WERI-Rb-1 (cell line): Measurements from ENCODE around the gene NEK6.

ENCODE experiments used
- DNase-seq: peaks from one replicate; pipeline ENCODE4 v3.0.0-alpha.2; 2020
- H3K27ac ChIP-seq: fragments of 250-450 bp; sonication (Bioruptor Pico); 2 replicates; pipeline ENCODE4 v1.5.1; 2020; ENCODE audit warnings: mild to moderate bottlenecking, moderate library complexity
- H3K27me3 ChIP-seq: fragments of 250-450 bp; sonication (Bioruptor Pico); 2 replicates; pipeline ENCODE4 v1.5.1; 2021; ENCODE audit warnings: mild to moderate bottlenecking, low read depth, moderate library complexity; ENCODE audit not compliant: insufficient read depth, severe bottlenecking
- H3K36me3 ChIP-seq: fragments of 250-450 bp; sonication (Bioruptor Pico); 2 replicates; pipeline ENCODE4 v1.5.1; 2020; ENCODE audit warnings: mild to moderate bottlenecking, moderate library complexity
- H3K4me3 ChIP-seq: 2 replicates; pipeline ENCODE4 v1.5.1; 2011; ENCODE audit warnings: low read depth, mild to moderate bottlenecking, control low read depth, low read length
- H3K9me3 ChIP-seq: fragments of 250-450 bp; sonication (Bioruptor Pico); 2 replicates; pipeline ENCODE4 v1.5.1; 2021; ENCODE audit warnings: mild to moderate bottlenecking, moderate library complexity; ENCODE audit not compliant: severe bottlenecking
- TF ChIP-seq, protein P1 (sequence below): IDR thresholded peaks from 2 replicates; pipeline ENCODE4 v1.5.1; 2011; ENCODE audit warnings: low read depth, mild to moderate bottlenecking, control low read depth, inconsistent platforms, low read length

Gene NEK6

DNA sequence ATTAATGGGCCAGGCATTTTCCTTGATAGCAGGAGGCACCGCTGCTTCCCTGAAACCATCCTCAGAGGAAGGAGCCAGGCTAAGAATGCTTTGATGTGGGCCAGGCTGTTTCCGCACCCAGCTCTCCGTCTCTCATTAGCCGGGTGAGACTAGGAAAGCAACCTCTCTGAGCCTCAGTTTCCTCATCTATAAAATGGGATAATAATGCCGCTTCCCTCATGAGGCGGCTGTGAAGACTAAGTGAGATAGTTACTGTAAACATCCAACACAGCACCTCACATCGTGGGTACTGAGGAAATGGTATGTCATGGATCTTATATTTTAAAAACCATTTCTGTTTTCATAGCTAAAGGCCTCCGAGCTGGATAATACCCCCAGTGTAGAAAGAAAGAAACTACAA, 46.5 kb downstream of the NEK6 start:
- Histone ChIP-seq H3K4me3 (no peak overlapping the region), H3K27ac (no peak overlapping the region), H3K36me3 (0 out of 2 replicates have a peak, but pooled peaks cover 2% of the 10 kb centered on the region), H3K27me3 (no peaks in the 10 kb centered on the region), H3K9me3 (no peaks in the 10 kb centered on the region)
- TF ChIP-seq, protein P1, sequence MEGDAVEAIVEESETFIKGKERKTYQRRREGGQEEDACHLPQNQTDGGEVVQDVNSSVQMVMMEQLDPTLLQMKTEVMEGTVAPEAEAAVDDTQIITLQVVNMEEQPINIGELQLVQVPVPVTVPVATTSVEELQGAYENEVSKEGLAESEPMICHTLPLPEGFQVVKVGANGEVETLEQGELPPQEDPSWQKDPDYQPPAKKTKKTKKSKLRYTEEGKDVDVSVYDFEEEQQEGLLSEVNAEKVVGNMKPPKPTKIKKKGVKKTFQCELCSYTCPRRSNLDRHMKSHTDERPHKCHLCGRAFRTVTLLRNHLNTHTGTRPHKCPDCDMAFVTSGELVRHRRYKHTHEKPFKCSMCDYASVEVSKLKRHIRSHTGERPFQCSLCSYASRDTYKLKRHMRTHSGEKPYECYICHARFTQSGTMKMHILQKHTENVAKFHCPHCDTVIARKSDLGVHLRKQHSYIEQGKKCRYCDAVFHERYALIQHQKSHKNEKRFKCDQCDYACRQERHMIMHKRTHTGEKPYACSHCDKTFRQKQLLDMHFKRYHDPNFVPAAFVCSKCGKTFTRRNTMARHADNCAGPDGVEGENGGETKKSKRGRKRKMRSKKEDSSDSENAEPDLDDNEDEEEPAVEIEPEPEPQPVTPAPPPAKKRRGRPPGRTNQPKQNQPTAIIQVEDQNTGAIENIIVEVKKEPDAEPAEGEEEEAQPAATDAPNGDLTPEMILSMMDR: no peak
- no peak for DNase-seq

DNA sequence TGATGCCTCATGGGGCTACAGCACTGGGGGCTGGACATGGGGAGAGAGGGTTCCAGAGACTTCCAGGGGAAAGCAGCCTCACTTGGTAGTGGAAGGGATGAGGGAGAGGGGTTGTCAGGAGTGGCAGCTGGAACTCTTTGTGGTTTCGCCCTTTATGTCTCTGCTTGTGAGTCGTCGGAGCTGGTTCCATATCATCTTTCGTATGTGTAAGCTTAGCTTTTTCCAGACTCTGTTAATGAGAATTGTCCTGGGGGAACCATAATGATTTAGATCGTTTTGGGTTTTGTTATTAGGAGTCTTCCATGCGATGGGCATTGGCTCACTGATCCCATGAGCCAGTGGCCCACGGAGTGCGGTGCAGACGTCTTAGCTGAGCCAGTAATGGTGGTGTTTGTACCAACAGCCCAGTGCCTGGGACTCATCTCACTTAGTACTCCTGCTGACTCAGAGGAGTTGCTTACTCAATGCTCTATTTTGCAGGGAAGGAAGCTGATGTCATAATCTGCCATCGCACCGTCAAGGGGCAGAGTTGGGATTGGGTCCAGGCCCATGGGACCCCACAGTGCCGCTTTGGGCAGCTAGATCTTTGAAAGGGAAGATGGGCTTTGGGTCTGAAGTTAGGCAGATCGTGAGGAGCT, 48.5 kb downstream of the NEK6 start:
- Histone ChIP-seq H3K36me3 (0 out of 2 replicates have a peak, but pooled peaks cover 2% of the 10 kb centered on the region), H3K9me3 (no peaks in the 10 kb centered on the region), H3K4me3 (no peak overlapping the region), H3K27ac (no peak overlapping the region), H3K27me3 (no peaks in the 10 kb centered on the region)
- TF ChIP-seq, protein P1: no peak
- no peak for DNase-seq

DNA sequence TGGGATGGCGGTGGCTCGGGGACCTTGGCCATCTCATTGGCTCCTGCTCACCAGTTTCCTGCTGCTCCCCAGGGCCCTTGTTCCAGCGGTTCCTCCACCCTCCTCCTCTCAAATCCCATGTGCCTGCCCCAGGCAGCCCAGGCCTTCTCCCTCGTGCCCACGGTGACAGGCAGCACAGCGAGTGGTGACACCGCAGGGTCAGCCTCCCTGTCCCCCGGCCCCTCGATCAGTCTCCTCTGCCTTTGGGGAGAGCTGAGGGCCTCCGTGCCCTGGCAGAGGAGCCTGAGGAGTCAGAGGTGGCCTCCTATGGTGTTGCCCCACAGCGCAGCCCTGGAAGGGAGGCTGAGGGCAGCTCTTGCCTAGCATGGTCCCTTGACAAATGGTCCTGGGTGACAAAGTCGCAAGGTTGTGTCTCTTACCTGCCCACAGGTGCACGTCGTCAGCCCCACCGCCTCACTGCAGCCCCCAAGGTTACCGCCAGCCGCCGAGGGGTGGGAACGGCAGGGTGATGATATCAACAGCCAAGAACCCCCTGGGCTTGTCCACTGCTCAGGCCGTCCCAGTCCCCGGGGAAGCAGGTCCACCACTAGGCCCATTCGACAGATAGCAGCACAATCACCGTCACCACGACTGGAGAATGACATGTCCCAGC, 49.8 kb downstream of the NEK6 start:
- Histone ChIP-seq H3K4me3 (no peak overlapping the region), H3K36me3 (no peaks in the 10 kb centered on the region), H3K27me3 (no peaks in the 10 kb centered on the region), H3K27ac (no peak overlapping the region), H3K9me3 (no peaks in the 10 kb centered on the region)
- DNase-seq: no peak
- TF ChIP-seq, protein P1: no peak

DNA sequence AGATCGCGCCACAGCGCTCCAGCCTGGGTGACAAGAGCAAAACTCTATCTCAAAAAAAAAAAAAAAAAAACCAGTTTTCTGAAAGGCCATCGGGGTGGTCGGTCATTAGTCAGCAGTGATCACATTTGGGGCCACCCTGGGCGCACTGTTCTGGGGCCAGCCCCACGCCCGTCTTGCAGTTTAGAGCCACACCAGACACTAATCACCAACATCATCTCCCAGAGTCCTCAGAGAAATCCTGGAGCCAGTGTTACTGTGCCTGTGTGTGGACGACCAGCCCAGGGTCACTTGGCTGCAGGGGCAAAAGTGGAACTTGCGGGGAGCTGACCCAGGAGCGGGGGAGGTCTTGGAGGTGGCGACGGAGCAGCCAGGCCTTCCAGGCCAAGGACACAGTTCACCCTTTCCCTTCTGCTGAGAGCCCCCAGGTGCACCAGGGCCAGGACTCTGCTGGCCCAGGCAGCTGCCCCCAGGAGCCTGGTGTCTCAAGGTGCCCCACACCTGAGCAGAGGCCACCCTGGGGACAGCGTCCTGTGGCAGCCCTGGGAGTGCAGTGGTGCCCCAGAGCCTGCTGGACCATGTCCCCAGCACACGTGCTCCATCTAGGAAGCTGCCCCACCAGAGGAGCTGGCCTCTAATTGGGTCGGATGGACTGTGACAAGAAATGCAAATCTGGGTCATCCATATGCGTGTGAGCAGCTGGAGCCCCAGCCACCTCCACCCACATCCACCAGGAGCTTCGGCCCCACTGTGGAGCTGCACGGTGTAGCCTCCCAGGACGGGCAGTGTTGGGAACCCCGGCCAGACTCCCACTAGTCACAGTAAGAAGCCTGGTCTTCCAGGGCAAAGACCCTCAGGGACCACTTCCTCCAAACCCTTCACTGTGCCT, 51.1 kb downstream of the NEK6 start:
- Histone ChIP-seq H3K9me3 (no peaks in the 10 kb centered on the region), H3K27me3 (no peaks in the 10 kb centered on the region), H3K27ac (no peak overlapping the region), H3K36me3 (no peaks in the 10 kb centered on the region), H3K4me3 (no peak overlapping the region)
- DNase-seq: no peak
- TF ChIP-seq, protein P1: no peak

DNA sequence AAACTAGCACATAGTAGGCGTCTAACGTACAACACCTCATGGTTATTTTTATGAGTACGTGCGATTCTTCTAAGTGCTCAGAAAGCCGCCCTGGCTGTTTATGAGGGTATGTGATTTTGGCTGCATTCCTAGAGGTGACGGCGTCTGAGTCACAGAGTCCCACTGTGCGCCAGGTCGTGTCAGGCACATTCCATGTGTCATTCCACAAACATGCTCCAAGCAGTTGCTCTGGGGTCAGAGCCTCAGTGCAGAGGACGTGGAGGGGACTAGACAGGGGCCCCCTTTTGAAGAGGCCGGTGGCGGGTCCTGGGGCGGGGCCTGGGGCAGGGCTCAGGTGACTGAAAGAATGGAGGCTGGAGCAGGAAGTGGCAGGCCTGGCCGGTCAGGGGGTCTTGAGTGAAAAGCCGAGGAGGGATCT, 51.9 kb downstream of the NEK6 start:
- Histone ChIP-seq H3K27ac (no peak overlapping the region), H3K9me3 (no peaks in the 10 kb centered on the region), H3K27me3 (no peaks in the 10 kb centered on the region), H3K36me3 (no peaks in the 10 kb centered on the region), H3K4me3 (no peak overlapping the region)
- TF ChIP-seq, protein P1: no peak
- DNase-seq: no peak
